ENCODE measurements around the gene SYNPR. TPM values are rescaled to one million over a fixed set of nuclear protein-coding genes. Genes with fewer than 3 reads are reported as not detected.

Gene SYNPR
- total and polyA plus RNA-seq, 9 donors = not detected

DNA sequence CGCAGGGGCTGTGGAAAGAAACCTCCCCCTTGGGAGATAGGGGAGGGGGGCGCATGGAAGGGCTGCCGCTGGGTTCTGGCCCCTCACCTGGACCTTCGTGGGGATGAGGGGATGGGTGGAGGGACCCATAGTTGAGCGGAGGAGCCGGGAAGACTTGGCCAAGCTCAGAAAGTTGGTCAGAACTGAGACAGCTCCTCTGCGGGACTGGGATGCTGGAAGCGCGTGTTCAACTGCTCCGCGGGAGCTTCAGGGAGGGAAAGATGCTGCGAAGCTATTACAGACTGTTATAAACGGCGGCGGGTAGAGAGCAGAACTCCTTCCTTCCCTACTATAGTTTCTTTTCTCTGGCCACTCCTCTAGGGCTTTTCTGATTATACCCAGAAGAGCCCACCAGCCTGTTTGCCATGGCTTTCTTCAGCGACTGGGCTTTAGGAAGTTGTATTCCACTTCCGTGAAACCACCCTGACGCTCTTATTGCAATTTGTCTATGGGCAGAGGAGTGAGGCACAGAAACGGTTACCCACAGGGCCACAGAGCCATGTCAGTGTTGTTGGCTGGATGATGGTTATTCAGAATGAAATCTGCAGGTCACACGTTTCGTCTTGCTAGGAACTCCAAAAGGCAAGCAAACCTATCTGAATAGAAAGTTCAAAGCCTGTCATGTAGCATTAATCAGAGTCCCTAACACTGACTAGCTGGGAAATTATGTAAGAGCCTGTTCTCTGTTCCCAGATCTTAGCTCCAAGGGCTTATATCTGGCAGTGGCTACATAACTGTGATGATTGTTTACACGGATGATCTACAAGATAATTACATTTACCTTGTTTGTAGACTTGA, 1.1 kb downstream of the SYNPR start:
- intact Hi-C loops (cut with DNase I) = no loop called here
- no peak for DNase-seq
- Histone ChIP-seq H3K9me3 (no peaks in the 10 kb centered on the region), H3K4me3 (no peak overlapping the region), H3K27me3 (no peaks in the 10 kb centered on the region), H3K27ac (no peak overlapping the region), H3K4me1 (ENCODE audit: insufficient read depth) (no peaks in the 10 kb centered on the region), H3K36me3 (no peaks in the 10 kb centered on the region)
- TF ChIP-seq, protein P1, sequence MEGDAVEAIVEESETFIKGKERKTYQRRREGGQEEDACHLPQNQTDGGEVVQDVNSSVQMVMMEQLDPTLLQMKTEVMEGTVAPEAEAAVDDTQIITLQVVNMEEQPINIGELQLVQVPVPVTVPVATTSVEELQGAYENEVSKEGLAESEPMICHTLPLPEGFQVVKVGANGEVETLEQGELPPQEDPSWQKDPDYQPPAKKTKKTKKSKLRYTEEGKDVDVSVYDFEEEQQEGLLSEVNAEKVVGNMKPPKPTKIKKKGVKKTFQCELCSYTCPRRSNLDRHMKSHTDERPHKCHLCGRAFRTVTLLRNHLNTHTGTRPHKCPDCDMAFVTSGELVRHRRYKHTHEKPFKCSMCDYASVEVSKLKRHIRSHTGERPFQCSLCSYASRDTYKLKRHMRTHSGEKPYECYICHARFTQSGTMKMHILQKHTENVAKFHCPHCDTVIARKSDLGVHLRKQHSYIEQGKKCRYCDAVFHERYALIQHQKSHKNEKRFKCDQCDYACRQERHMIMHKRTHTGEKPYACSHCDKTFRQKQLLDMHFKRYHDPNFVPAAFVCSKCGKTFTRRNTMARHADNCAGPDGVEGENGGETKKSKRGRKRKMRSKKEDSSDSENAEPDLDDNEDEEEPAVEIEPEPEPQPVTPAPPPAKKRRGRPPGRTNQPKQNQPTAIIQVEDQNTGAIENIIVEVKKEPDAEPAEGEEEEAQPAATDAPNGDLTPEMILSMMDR (IDR thresholded peaks at IDR 0.05) = no peak
- TF ChIP-seq EP300 (IDR thresholded peaks at IDR 0.05) (no peak), POLR2A (IDR thresholded peaks at IDR 0.05) (no peak)
- 3 to 6% (median 3%) methylated on average over 22 of the region's 22 CpGs for WGBS, 3 donors

DNA sequence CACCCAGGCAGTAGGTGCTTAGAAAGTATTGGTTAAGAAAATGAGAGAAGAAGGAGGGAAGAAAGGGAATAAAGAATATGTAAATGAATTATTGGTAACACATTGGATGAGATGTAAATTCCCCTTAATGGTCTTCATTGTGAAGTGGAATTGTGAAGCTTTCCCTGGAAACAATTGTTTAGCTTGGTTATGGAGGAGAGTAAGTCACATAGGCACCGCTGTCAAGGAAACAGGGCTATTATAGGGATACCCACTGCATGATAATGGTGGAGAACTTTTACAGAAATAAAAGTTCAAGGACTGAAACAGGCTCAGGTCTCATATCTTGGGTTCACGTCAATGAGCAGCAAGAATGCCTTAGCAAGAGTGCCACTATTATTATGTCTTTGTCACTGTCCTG, 9.5 kb downstream of the SYNPR start:
- no peak overlapping the region for H3K27ac ChIP-seq
- DNase-seq = no peak
- WGBS, 3 donors = 83 to 89% (median 85%) methylated on average over 2 of the region's 2 CpGs
- no peak overlapping the region for H3K4me3 ChIP-seq
- intact Hi-C loops (cut with DNase I) = no loop called here
- no peaks in the 10 kb centered on the region for H3K4me1 ChIP-seq (ENCODE audit: insufficient read depth)
- no peaks in the 10 kb centered on the region for H3K36me3 ChIP-seq
- no peaks in the 10 kb centered on the region for H3K9me3 ChIP-seq
- no peaks in the 10 kb centered on the region for H3K27me3 ChIP-seq
- TF ChIP-seq POLR2A (IDR thresholded peaks at IDR 0.05) = no peak
- TF ChIP-seq, protein P1 (IDR thresholded peaks at IDR 0.05) = no peak
- no peak for TF ChIP-seq EP300 (IDR thresholded peaks at IDR 0.05)

DNA sequence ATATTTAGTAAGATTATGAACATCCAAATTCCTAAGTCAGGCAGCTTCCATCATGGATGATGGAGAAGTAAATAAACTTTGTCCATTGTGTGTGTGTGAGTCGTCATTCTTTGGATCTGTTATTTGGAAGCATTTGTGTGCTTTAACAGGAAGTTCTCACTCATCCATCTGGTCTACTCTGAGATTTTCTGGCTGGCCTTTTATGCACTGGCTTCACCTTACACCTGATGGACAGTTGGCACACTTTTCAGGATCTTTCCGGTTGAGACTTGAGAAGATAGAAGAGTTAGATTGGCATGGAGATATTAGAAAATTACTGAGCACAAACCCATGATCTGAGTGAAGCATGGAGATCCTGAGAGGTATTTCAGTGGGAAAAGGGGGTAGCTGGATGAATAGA, 12.6 kb downstream of the SYNPR start:
- TF ChIP-seq, protein P1 (IDR thresholded peaks at IDR 0.05) = no peak
- TF ChIP-seq POLR2A (IDR thresholded peaks at IDR 0.05) = no peak
- TF ChIP-seq EP300 (IDR thresholded peaks at IDR 0.05) = no peak
- Histone ChIP-seq H3K4me3 (no peak overlapping the region), H3K27ac (no peak overlapping the region), H3K9me3 (no peaks in the 10 kb centered on the region), H3K36me3 (no peaks in the 10 kb centered on the region), H3K27me3 (no peaks in the 10 kb centered on the region), H3K4me1 (ENCODE audit: insufficient read depth) (no peaks in the 10 kb centered on the region)
- 70 to 80% (median 76%) methylated on average over 2 of the region's 2 CpGs for WGBS, 3 donors
- intact Hi-C loops (cut with DNase I) = no loop called here
- DNase-seq = no peak

DNA sequence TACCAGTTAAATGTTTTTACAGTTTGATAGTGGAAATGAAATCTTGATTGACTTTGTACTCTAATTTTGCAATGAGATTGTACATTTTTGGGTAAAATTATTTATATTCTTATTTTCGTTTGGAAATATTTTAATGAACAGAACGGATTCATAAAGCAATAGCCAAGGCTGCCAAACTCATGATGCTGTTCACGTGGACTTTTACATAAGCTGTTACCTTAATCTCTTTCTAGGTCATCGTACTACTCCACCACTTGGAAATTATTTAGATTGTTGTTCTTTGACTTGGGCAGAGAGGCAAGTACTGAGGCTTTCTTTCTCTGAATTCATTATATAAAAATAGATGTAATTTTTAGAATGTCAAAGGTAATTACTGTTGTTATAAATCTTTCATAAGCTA, 16.2 kb downstream of the SYNPR start:
- no peak for DNase-seq
- intact Hi-C loops (cut with DNase I) = no loop called here
- 67 to 79% (median 72%) methylated on average over 4 of the region's 4 CpGs for WGBS, 3 donors

More for the DNA sequence above, 16.2 kb downstream of the SYNPR start:
- Histone ChIP-seq H3K9me3 (no peaks in the 10 kb centered on the region), H3K36me3 (no peaks in the 10 kb centered on the region), H3K27ac (no peak overlapping the region), H3K4me3 (no peak overlapping the region), H3K4me1 (ENCODE audit: insufficient read depth) (no peaks in the 10 kb centered on the region), H3K27me3 (no peaks in the 10 kb centered on the region)
- TF ChIP-seq, protein P1 (IDR thresholded peaks at IDR 0.05) = no peak
- TF ChIP-seq POLR2A (IDR thresholded peaks at IDR 0.05) = no peak
- no peak for TF ChIP-seq EP300 (IDR thresholded peaks at IDR 0.05)
